Neural progenitor cell (in vitro differentiated cells): ENCODE results near the gene VAPA. TPM values are rescaled to one million over a fixed set of nuclear protein-coding genes. Genes with fewer than 3 reads are reported as not detected.
"Not testable (repeated sequence)": the region's sequence is repeated elsewhere in the genome, so short reads cannot be mapped to it uniquely, and the experiment has no call there.

Experiments used
- DNase-seq: peaks from one replicate; pipeline ENCODE4 v3.0.0-alpha.2; 2016; ENCODE audit warnings: low spot score
- H2AFZ ChIP-seq: fragments of 200-600 bp; sonication (generic); replicated peaks from 2 replicates; pipeline ENCODE4 v1.6.1; 2016; ENCODE audit warnings: antibody characterized with exemption
- H3F3A ChIP-seq: fragments of 200-600 bp; sonication (generic); 2 replicates; pipeline ENCODE4 v1.6.1; 2016; ENCODE audit warnings: antibody characterized with exemption, low read depth
- H3K27ac ChIP-seq: fragments of 200-600 bp; sonication (generic); 2 replicates; pipeline ENCODE4 v1.5.1; 2016; ENCODE audit warnings: mild to moderate bottlenecking
- H3K27me3 ChIP-seq: fragments of 200-600 bp; sonication (generic); 2 replicates; pipeline ENCODE4 v1.6.1; 2016; ENCODE audit warnings: mild to moderate bottlenecking, moderate library complexity
- H3K36me3 ChIP-seq: fragments of 200-600 bp; sonication (generic); 2 replicates; pipeline ENCODE4 v1.5.1; 2016
- H3K4me1 ChIP-seq: fragments of 200-600 bp; sonication (generic); 2 replicates; pipeline ENCODE4 v1.6.1; 2016; ENCODE audit warnings: mixed run types
- H3K4me2 ChIP-seq: fragments of 200-600 bp; sonication (generic); 2 replicates; pipeline ENCODE4 v1.6.1; 2016
- H3K4me3 ChIP-seq: fragments of 200-600 bp; sonication (generic); 2 replicates; pipeline ENCODE4 v1.5.1; 2016
- H3K79me2 ChIP-seq: fragments of 200-600 bp; sonication (generic); 2 replicates; pipeline ENCODE4 v1.6.1; 2016; ENCODE audit warnings: low read depth
- H3K9ac ChIP-seq: fragments of 200-600 bp; sonication (generic); 2 replicates; pipeline ENCODE4 v1.6.1; 2016
- H3K9me3 ChIP-seq: fragments of 200-600 bp; sonication (generic); 2 replicates; pipeline ENCODE4 v1.5.1; 2016; ENCODE audit warnings: low read depth
- H4K20me1 ChIP-seq: fragments of 200-600 bp; sonication (generic); 2 replicates; pipeline ENCODE4 v1.6.1; 2016; ENCODE audit warnings: low read depth
- H3K27ac Mint-ChIP-seq: 3 replicates; pipeline ENCODE4 v1.8.0; 2021; ENCODE audit warnings: mixed read lengths
- H3K27me3 Mint-ChIP-seq: 2 replicates; pipeline ENCODE4 v1.8.0; 2022; ENCODE audit warnings: low read depth, mild to moderate bottlenecking, inconsistent platforms, moderate library complexity, mixed read lengths; ENCODE audit not compliant: insufficient read depth
- H3K36me3 Mint-ChIP-seq: 3 replicates; pipeline ENCODE4 v1.8.0; 2021; ENCODE audit warnings: mixed read lengths
- H3K4me1 Mint-ChIP-seq: 3 replicates; pipeline ENCODE4 v1.8.0; 2021; ENCODE audit warnings: mixed read lengths
- H3K4me3 Mint-ChIP-seq: 3 replicates; pipeline ENCODE4 v1.8.0; 2021; ENCODE audit warnings: mild to moderate bottlenecking, moderate library complexity, mixed read lengths
- H3K9me3 Mint-ChIP-seq: 3 replicates; pipeline ENCODE4 v1.8.0; 2020; ENCODE audit warnings: mixed read lengths
- EZH2 ChIP-seq: fragments of 200-600 bp; sonication (generic); IDR thresholded peaks from 2 replicates; pipeline ENCODE4 v1.6.1; 2017; ENCODE audit warnings: antibody characterized with exemption, mild to moderate bottlenecking, moderate library complexity
- EZH2phosphoT487 ChIP-seq: fragments of 200-600 bp; sonication (generic); IDR thresholded peaks from 2 replicates; pipeline ENCODE4 v1.6.1; 2017; ENCODE audit warnings: antibody characterized with exemption
- total RNA-seq: library from RNA; depleted of rRNA; stranded (reverse); fragments of >200 nt; gene quantifications from 2 replicates; pipeline ENCODE4 v1.2.3, GENCODE V29; 2015; ENCODE audit warnings: low replicate concordance
- TF ChIP-seq, protein P1 (sequence below): fragments of 200-600 bp; sonication (generic); IDR thresholded peaks from 2 replicates; pipeline ENCODE4 v1.5.1; 2017; ENCODE audit warnings: antibody characterized with exemption, mild to moderate bottlenecking

Gene VAPA
- total RNA-seq, 1 donor from 2014 or later, result 285 TPM

GRCh38 chr18:9900699-9901098, 13.1 kb upstream of the VAPA start:
- no peak overlapping the region for H3K4me2 ChIP-seq
- no peaks in the 10 kb centered on the region for H3K36me3 ChIP-seq
- DNase-seq, result no peak
- no peak overlapping the region for H3K27ac ChIP-seq
- Mint-ChIP-seq H3K36me3 (no peaks in the 10 kb centered on the region), H3K27me3 (peaks cover 5% of the 10 kb centered on the region), H3K27ac (no peak overlapping the region), H3K9me3 (peaks cover 2% of the 10 kb centered on the region), H3K4me1 (no peaks in the 10 kb centered on the region), H3K4me3 (no peak overlapping the region)
- H3K9ac ChIP-seq, result no peak overlapping the region
- H3F3A ChIP-seq, result no peaks in the 10 kb centered on the region
- H3K4me3 ChIP-seq, result no peak overlapping the region
- no peaks in the 10 kb centered on the region for H3K4me1 ChIP-seq
- H3K27me3 ChIP-seq, result no peaks in the 10 kb centered on the region
- H3K79me2 ChIP-seq, result no peaks in the 10 kb centered on the region
- TF ChIP-seq EZH2phosphoT487 (no peak), EZH2 (no peak)
- TF ChIP-seq, protein P1, sequence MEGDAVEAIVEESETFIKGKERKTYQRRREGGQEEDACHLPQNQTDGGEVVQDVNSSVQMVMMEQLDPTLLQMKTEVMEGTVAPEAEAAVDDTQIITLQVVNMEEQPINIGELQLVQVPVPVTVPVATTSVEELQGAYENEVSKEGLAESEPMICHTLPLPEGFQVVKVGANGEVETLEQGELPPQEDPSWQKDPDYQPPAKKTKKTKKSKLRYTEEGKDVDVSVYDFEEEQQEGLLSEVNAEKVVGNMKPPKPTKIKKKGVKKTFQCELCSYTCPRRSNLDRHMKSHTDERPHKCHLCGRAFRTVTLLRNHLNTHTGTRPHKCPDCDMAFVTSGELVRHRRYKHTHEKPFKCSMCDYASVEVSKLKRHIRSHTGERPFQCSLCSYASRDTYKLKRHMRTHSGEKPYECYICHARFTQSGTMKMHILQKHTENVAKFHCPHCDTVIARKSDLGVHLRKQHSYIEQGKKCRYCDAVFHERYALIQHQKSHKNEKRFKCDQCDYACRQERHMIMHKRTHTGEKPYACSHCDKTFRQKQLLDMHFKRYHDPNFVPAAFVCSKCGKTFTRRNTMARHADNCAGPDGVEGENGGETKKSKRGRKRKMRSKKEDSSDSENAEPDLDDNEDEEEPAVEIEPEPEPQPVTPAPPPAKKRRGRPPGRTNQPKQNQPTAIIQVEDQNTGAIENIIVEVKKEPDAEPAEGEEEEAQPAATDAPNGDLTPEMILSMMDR, result no peak
- H2AFZ ChIP-seq, result no peak overlapping the region
- H3K9me3 ChIP-seq, result no peaks in the 10 kb centered on the region
- no peaks in the 10 kb centered on the region for H4K20me1 ChIP-seq

- H3K4me3 Mint-ChIP-seq, result no peak overlapping the region
- TF ChIP-seq, protein P1, result no peak
- no peak for TF ChIP-seq EZH2
- TF ChIP-seq EZH2phosphoT487, result no peak
- H3F3A ChIP-seq, result no peaks in the 10 kb centered on the region
- no peak overlapping the region for H2AFZ ChIP-seq
- H3K4me2 ChIP-seq, result no peak overlapping the region
- H3K4me1 Mint-ChIP-seq, result no peaks in the 10 kb centered on the region
- H3K9ac ChIP-seq, result no peak overlapping the region
- peaks cover 5% of the 10 kb centered on the region for H3K27me3 Mint-ChIP-seq
- no peaks in the 10 kb centered on the region for H4K20me1 ChIP-seq
- no peaks in the 10 kb centered on the region for H3K36me3 Mint-ChIP-seq
- H3K79me2 ChIP-seq, result no peaks in the 10 kb centered on the region
- DNase-seq, result no peak
- peaks cover 2% of the 10 kb centered on the region for H3K9me3 Mint-ChIP-seq
- H3K4me3 ChIP-seq, result no peak overlapping the region
- no peaks in the 10 kb centered on the region for H3K9me3 ChIP-seq
- H3K27me3 ChIP-seq, result no peaks in the 10 kb centered on the region
- H3K36me3 ChIP-seq, result no peaks in the 10 kb centered on the region
- no peaks in the 10 kb centered on the region for H3K4me1 ChIP-seq
- no peak overlapping the region for H3K27ac Mint-ChIP-seq
- no peak overlapping the region for H3K27ac ChIP-seq
Observed at GRCh38 chr18:9901377-9901776, 12.4 kb upstream of the VAPA start.

GRCh38 chr18:9902264-9902663, 11.6 kb upstream of the VAPA start:
- not testable (repeated sequence) for H3K27ac ChIP-seq, H3K9me3 Mint-ChIP-seq, H3K79me2 ChIP-seq, H3K9ac ChIP-seq, H3K4me1 ChIP-seq, H3K4me2 ChIP-seq, H3K4me3 ChIP-seq, H3K27me3 Mint-ChIP-seq, H3K27me3 ChIP-seq, H3K4me1 Mint-ChIP-seq, H3K36me3 Mint-ChIP-seq, H3F3A ChIP-seq, H3K4me3 Mint-ChIP-seq, H2AFZ ChIP-seq, H4K20me1 ChIP-seq, H3K9me3 ChIP-seq, DNase-seq, H3K27ac Mint-ChIP-seq, H3K36me3 ChIP-seq

GRCh38 chr18:9902832-9903231, 11.0 kb upstream of the VAPA start:
- Histone ChIP-seq H3K27ac (no peak overlapping the region), H3K36me3 (no peaks in the 10 kb centered on the region), H4K20me1 (no peaks in the 10 kb centered on the region), H3K27me3 (no peaks in the 10 kb centered on the region), H3K9ac (no peak overlapping the region), H3K4me1 (no peaks in the 10 kb centered on the region), H3K9me3 (no peaks in the 10 kb centered on the region), H2AFZ (no peak overlapping the region), H3F3A (no peaks in the 10 kb centered on the region), H3K4me2 (no peak overlapping the region), H3K79me2 (no peaks in the 10 kb centered on the region), H3K4me3 (no peak overlapping the region)
- peak; percentile 30 for DNase-seq
- H3K9me3 Mint-ChIP-seq, result peaks cover 2% of the 10 kb centered on the region
- H3K4me3 Mint-ChIP-seq, result no peak overlapping the region
- no peaks in the 10 kb centered on the region for H3K36me3 Mint-ChIP-seq
- TF ChIP-seq EZH2 (no peak), EZH2phosphoT487 (no peak)
- no peak overlapping the region for H3K27ac Mint-ChIP-seq
- peaks cover 5% of the 10 kb centered on the region for H3K27me3 Mint-ChIP-seq
- peaks cover 3% of the 10 kb centered on the region for H3K4me1 Mint-ChIP-seq
